LHCN-M2 (cell line): ENCODE data around the gene SUSD3. TPM values are rescaled to one million over a fixed set of nuclear protein-coding genes. Genes with fewer than 3 reads are reported as not detected.
A peak's percentile ranks its signal among the peaks of the same experiment; 100 is the strongest.
"Not testable (repeated sequence)": the region's sequence is repeated elsewhere in the genome, so short reads cannot be mapped to it uniquely, and the experiment has no call there.

Experiments used
- DNase-seq: peaks from one replicate; pipeline ENCODE4 v3.0.0-alpha.2; 2012; ENCODE audit warnings: low read depth
- total RNA-seq: library from RNA; depleted of rRNA; stranded (reverse); fragments of >200 nt; gene quantifications from 2 replicates; pipeline ENCODE4 v1.2.3, GENCODE V29; 2014

Gene SUSD3
- total RNA-seq, 1 experiment from 2014 or later, result not detected

DNA sequence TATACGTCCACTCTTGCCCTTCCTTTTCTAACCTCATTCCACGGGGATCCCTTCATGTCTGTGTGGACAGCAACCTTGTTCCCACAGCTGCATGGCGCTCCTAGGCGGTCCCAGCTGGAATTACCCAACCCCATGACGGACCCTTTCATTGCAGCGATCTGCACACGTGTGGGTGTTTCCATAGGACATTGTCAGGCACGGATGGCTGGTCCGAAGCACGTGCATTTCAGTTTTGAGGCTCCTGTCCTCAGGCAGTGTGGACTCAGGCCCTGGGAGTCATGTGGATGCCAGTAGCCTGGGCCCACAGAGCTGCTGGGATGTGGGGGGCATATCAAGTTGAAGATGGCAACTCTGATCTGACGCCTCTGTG is 52.5 kb downstream of the SUSD3 start:
- DNase-seq, result no peak

DNA sequence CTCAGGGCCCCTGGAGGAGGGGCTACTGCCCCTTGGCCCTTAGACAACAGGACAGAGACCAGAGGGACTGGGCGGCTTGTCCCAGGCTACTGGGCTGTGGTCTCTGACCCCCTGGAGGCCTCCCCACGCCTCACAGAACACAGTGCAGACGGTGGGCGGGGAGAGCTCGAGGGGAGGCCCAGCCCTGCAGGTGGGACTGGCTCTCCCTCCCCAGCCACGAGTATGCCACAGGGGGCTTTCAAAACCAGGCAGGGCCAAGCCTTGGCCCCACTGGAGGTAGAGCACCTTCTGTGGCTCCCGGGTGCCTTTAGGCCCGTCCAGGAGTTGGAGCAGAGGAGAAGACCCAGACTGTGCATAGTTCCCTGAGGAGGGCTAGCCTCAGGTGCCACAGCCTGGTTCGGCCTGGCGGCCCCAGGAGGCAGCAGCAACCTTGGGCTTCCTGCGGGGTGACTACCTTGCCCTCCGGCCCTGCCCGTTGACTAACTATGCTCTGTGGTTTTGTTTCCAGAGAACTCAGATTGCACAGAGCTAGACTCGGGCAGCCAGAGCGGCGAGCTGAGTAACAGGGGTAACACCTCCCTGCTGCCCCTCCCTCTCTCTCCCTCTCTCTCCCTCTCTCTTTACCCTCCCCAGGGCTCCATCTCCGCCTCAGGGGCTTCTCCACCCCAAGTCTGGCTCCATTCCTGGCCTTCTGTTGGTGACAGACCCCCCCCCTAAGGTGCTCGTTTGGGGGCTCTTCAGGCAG is 53.0 kb downstream of the SUSD3 start:
- no peak for DNase-seq

DNA sequence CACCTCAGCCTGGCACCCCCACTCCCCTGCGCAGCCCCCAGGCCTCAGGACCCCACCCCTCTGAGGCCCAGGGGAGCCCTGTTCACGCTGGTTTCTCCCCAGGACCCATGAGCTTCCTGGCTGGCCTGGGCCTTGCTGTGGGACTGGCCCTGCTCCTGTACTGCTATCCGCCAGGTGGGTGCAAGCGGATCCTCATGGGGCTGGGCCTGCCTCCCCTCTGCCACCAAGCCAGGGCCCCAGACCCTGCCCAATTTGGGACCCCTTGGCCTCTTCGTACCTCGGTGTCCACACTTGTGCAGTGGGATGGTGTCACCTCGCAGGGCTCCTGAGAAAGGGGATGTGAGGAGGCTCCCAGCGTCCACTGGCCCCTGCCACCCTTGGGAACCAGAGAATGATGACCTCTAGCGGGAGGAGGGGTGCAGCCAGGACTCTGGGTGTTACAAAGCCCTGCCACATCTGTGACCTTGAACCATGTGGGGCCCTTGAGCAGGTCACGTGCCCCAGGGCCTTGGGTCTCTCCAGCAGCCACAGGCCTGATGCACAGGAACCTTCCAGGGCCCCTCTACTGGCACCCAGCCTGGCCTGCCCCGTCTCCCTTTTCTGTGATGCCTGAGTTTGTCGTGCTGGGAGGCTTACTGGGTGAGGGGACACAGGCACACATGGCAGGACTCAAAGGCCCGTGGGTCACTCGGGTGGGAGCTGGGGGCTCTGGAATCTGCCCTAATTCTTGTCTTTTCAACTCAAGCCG is 53.8 kb downstream of the SUSD3 start:
- no peak for DNase-seq

DNA sequence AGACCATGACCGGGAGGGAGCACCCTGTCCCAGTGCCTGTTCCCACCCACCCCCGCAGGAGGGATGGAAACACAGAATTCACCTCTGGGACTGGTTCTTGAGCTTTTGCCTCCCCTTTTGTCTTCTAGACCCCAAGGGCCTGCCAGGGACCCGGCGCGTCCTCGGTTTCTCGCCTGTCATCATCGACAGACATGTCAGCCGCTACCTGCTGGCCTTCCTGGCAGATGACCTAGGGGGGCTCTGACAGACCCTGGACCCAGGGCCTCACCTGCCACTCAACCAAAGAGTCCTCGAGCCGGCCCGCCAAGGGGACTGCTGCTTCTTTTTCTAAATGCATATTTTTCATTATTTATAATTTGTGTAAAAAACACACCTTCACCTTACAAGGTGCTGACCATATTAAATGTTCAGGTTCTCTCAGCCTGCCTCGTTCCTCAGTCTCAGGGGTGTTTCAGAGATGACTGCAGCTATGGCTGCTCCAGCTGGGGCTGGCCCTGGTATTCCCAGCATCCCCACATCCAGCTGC is 54.4 kb downstream of the SUSD3 start:
- DNase-seq, result no peak

DNA sequence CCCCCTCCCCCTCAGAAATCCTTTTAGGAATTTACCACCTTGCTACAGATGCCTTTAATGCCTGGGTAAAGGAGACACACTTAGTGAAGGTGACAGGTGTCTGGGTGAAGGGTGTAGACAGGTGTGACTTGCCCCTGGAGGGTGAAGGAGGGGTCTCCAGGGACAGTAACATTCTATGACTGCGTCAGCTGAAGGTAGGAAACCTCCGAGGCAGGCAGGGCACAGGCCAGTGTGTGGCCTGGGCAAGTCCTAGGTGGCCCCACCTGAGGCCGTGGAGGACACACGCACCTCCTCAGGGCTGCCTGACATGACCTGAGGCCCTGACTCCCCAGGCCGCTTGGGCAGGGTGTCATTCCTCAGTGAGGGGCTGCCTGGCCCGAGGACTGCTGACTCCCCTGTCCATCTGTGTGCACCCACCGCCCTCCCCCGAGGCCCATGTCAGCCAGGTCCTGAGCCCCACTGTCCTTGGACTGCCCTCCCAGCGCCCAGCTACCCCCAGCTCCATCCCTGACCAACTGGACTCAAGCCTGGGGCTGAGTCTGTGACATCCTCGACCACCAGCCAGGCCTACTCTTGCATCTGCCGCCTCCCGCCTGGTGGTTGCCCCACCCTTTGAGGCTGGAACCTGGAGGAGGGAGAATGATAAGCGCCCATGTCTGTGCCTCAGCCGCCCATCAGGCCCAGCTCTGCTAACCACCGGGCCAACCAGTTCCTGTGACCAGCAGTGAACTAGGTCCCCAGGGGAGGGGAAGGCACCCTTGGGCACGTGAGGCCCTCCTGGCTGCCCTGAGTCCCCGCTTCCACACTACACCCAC is 55.9 kb downstream of the SUSD3 start:
- no peak for DNase-seq

DNA sequence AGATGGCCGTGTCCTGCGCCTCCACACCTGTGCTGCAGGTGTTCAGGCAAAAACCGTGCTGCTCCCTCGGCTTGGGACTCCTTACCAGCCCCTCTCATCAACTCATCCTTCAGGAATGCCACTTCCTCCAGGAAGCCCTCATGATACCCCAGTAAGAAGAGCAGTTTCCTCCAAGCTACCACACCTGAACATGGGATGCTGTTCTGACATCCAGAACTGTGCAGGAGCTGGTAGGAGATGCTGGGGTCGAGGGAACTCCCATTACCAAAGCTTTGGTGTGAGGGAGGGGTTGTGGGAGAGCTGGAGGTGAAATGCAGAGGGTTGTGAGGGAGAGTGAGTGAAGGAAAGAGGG is 56.5 kb downstream of the SUSD3 start:
- DNase-seq, result no peak

DNA sequence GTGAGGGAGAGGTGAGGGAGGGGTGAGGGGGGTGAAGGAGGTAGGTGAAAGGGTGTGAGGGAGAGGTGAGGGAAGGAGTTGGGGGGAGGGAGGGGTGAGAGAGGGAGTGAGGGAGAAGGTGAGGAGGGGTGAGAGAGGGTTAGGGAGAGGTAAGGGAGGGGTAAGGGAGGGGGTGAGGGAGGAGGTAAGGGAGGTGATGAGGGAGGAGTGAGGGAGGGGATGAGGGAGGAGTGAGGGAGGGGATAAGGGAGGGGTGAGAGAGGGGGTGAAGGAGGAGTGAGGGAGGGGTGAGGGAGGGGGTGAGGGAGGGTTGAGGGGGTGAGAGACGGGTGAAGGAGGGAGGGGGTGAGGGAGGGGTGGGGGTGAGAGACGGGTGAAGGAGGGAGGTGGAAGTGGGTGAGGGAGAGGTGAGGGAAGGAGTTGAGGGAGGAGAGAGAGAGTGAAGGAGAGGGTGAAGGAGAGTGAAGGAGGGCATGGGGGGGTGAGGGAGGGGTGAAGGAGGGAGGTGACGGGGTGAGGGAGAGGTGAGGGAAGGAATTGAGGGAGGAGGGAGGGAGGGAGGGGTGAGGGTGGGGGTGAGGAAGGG is 57.1 kb downstream of the SUSD3 start:
- DNase-seq, result no peak

DNA sequence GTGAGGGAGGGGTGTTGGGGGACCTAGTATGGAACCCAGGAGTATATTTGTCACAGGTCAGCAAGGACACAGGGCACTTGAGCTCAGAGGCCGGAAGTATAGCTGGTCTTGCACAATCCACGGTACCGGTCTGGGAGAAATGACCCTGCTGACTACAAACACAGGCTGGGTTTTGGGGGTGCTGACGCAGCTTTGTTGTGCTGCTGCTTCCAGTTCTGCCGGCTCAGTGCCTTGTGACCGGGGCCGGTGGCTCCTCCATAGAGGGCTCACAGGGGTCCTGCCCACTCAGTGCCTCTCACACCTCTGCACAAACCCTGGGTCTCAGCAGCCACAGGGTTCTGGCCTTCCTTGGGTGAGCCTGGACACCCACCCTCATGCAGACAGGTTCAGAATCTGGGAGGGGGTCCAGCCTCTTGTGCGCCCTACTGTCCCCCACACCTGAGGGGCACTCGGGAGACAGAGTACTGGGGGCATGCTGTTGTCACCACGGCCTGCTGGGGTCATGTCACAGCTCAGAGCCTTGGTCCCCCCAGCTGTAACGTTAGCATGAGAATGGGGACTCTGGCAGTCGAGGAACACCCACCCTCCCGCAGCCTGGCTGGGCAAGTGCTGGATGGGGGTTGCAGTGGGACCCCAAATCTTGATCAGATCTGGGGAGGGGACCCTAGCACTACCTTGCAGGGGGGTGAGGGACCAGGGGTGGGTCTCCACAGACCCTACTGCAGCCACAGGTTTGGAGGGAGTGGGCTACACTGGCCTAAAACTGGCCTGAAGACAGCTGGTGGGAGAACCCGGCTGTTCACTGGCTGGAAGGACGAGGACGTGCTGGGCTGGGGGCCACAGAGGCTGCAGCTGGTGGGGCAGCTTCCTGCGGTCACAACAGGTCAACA is 57.8 kb downstream of the SUSD3 start:
- peak; percentile 58 for DNase-seq

DNA sequence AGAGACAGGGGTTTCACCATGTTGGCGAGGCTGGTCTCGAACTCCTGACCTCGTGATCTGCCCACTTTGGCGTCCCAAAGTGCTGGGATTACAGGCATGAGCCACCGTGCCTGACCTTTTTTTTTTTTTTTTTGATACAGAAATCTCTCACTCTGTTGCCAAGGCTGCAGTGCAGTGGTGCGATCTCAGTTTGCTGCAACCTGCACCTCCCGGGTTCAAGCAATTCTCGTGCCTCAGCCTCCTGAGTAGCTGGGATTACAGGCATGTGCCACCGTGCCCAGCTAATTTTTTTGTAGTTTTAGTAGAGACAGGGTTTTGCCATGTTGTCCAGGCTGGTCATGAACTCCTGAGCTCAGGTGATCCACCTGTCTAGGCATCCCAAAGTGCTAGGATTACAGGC is 59.0 kb downstream of the SUSD3 start:
- not testable (repeated sequence) for DNase-seq

DNA sequence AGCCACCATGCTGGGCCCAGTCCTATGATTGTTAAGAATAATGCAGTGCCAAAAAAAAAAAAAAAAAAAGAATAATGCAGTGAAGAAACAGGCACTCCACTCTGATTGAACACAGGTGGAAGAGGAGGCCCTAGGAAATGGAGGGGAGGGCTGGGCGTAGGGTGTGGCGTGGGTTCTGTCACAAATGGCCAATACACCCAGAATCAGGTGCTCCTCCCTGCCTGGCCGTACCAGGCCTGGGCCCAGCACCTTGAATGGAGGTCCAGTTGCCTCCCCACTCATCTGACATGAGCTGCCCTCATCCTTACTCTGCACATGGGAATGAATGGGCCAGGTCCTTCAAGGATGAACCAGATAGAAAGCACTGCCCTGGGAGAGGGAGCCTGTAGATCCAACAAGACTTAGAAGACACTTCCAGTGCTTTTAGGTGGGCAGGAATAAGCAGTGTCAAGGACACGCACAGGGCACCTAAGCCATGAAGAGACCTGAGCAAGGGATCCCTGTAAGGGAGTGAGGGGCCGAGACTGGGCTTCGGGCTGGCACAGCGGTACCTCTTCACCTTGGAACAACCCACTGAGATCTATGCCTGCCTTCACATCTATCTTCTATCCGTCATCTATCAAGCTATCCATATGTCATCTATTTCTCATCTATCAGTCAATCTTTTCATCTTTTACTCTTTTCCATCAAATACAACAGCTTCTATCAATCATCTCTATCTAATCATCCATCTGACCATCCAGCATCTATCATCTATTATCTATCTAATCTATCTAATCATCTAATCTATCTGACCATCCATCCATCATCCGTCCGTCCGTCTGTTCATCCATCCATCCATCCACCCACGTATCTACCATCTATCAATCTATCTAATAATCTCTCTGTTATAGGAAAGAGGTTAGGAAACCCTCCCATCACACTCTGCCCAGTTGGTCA is 59.7 kb downstream of the SUSD3 start:
- DNase-seq, result no peak

DNA sequence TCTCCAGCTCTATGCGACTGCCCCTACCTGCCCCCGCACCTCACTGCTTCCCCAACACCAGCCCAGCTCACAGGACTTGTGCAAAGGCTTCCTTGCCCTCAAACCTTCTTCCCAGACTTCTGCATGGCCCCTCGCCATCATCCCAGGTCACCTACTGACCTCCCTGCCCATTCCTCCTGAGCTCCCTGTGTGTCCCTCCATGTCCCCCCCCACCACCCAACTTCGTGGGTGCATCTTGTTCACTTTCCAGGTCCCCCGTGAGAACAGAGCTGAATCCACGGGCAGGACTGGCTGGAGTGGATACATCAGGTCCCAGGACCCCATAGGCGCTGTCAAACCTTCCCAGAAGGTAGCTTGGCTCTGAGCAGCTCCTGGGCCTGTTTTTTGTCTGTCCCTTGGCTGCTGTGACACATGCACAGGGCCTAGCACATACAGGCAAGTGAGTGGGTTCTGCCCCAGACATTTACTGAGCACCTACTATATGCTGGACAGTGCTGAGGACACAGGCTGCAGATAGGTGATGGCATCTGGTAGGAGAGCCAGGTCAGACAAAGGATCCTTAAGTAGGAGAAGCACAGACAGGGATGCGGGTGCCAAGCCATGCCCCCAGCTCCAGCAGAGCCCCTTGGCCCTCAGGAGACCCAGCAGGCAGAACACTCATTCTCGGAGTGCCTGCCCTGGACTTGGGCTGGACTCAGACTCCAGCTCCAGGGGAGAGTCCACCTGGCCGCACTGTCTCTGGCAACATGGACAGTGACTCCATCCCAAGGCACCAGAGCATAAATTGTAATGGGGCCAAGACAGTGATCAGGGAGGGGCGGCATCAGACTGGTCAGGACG is 60.6 kb downstream of the SUSD3 start:
- no peak for DNase-seq

DNA sequence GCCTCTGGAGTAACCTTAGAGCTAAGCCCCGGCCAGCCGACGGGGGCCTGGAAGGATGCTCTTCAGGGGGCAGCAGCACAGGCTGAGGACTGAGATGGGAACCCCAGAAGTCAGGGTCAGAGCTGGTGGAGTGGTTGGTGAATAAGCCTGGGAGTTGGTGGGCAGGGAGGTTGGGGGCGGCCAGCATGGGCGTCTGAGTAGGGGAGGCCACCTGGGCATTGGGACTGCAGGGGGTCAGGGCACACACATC is 61.1 kb downstream of the SUSD3 start:
- no peak for DNase-seq

DNA sequence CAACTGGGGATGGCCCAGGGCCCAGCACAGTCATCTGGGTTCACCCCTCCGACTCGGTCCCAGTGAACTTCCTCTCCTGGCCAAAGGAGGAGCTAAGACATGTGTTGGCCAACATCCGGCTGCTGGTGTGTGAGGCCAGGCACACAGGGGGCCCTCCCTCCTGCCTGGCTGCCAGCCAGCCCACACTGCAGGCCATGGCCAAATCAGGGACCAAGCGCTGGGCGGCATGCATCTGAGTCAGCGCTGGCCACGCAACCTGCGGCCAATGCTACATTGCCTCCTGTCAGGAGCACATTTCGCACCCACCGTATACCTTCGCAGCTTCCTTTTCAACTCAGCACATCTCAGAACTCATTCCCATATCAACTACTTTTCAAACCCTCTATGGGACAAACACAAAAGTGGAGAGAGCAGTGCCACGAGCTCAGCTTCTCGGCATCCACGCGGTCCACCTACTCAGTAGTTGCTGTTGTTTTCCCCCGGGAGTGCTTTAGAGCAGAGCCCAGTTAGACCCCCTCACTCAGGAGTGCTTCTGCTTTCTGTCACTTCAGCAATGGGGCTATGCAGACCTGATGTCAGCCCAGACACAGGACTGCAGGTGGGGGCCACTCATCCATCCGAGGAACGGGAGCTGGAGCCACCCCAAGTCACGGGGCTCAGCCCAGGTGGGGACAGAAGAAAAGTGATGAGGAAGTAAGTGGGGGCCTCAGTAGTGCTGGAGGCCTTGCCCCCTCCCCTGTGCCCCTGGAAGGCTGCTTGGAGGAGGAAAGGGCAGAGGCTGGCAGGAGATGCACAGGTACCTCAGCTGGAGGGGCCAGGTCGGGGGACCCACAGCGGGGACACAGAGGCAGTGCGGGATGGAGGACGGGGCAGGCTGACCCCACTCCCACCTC is 61.7 kb downstream of the SUSD3 start:
- DNase-seq, result peak; percentile 94

DNA sequence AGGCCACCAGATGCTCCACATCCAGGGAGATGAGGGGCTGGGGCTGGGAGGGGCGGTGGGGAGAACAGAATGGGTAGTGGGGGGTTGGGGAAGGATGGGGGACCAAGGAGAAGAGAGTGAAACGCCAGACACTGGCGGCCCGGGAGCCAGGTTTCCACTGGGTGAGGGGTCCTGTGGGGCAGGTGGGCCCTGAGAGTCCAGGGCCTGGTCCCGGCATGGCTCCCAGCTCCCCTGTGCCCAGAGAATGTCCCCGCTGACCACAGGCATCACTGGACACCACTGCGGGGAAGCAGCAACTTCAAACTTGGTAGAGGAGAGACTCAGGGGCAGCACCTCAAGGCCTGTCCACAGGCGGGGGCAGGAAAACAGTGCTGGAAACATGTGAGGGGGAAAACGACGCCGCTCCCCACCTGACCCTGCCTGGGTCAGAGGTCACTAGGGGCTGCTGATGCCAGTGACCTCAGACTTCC is 62.4 kb downstream of the SUSD3 start:
- no peak for DNase-seq

DNA sequence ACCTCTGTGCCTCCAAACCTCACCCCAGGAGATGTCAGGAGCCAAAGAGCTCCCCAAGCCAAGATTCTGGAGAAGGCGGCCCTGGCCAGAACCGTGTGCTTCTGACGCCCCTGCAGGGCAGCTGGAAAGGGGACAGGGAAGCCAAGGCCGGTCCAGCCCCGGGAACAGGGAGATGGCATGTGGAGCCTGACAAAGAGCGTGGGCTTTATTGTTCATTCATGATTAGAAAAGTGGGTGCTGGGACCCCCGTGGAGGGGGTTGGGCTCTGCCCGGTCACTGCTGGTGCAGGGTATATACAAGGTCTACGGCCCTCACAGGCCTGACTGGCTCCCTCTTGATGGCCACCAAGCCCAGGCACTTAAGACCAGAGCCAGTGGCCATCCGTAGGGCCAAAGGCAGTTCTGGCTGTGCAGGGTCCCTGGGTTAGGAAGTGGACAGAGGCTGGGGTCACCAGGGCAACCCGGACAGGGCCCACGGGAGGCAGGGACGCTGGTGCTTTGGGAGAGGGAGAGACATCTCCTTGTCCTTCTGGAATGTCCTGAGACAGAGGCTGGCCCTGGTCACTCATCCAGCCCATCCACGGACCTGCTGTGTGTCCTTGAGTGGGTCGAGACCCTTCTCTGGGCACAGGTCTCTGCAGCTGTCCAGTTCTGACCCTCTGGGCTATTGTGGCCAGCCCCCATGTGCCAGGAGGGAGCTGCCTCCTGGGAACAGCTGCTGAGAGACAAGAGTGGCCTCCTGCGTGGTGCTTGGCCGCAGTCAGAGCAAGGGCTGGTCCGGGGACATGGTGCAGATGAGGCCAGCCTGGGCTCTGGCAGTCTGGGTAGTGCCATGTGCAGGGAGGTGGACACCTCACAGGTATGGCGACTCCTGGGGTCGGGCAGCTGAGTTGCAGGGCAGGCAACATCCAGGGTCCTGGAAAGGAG is 63.1 kb downstream of the SUSD3 start:
- DNase-seq, result no peak

DNA sequence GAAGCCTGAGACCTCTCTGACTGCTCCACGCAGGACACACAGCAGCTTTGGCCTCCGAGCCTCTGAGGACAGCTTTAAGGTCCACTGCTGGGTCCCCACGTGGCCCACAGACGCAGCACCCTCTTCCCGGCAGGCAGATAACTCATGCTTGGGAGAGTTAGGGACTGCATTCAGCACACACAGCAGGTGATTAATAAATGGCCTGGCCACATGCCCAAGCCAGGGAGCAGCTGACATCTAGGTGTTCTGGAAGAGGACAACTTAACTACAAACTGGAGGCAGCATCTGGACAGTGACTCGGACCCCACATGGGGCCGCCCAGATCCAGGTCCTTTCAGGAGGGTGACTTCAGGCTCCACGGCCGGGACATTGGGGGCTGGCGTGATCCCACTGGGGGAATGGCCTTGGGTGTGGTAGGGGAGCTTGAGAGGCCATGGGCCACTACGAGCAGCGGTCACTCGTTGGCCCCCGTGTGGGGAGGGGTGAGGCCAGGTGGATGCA is 64.3 kb downstream of the SUSD3 start:
- DNase-seq, result no peak
